Type B pancreatic cell (in vitro differentiated cells): Measurements from ENCODE around the gene COQ7. TPM values are rescaled to one million over a fixed set of nuclear protein-coding genes. Genes with fewer than 3 reads are reported as not detected.
A peak's percentile ranks its signal among the peaks of the same experiment; 100 is the strongest.

Experiments
- DNase-seq: peaks from one replicate; pipeline ENCODE4 v3.0.0; 2021; ENCODE audit warnings: mixed read lengths; ENCODE audit not compliant: unreplicated experiment; ENCODE audit errors: extremely low spot score
- H3K27ac Mint-ChIP-seq: 2 replicates; pipeline ENCODE4 v1.8.0; 2021; ENCODE audit warnings: mild to moderate bottlenecking, mixed read lengths
- H3K27me3 Mint-ChIP-seq: 2 replicates; pipeline ENCODE4 v1.8.0; 2021; ENCODE audit warnings: mixed read lengths
- H3K36me3 Mint-ChIP-seq: 2 replicates; pipeline ENCODE4 v1.8.0; 2021; ENCODE audit warnings: mixed read lengths
- H3K4me1 Mint-ChIP-seq: one replicate; pipeline ENCODE4 v1.8.0; 2021; ENCODE audit warnings: mixed read lengths; ENCODE audit not compliant: unreplicated experiment
- H3K4me3 Mint-ChIP-seq: 2 replicates; pipeline ENCODE4 v1.8.0; 2021; ENCODE audit warnings: mild to moderate bottlenecking, mixed read lengths
- H3K9me3 Mint-ChIP-seq: 2 replicates; pipeline ENCODE4 v1.8.0; 2021; ENCODE audit warnings: mixed read lengths
- total RNA-seq: library from RNA; stranded (reverse); gene quantifications from 2 replicates; pipeline ENCODE4 v1.2.1, GENCODE V29; 2021; ENCODE audit warnings: low replicate concordance
- TF ChIP-seq, protein P1 (sequence below): fragments of 200-600 bp; sonication (generic); conservative IDR thresholded peaks from 2 replicates; pipeline ENCODE4 v1.5.0; 2021; ENCODE audit warnings: antibody characterized with exemption, mild to moderate bottlenecking

COQ7 gene
- total RNA-seq, 1 donor from 2014 or later: 21.7 TPM

DNA sequence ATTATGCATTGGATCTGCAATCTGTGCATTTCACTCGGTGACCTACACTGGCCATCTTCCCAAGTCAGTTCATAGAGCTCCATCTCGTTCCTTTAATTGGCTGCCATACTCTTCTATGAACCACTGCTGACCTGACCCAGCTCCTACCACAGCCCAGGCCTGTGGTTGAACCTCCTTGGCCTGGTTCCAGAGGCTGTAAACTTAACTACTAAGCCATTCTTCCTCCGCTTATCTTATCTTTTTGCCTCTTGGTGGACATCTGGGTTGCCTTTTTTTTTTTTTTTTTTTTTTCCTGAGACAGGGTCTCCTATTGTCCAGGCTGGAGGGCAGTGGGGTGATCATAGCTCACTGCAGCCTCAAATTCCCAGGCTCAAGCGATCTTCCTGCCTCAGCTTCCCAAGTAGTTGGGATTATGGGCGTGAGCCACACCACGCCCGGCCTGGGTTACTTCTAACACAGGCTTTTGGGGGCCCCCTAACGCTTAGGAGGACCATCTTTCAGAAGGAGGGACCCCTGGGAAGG lies 18.3 kb downstream of the COQ7 start:
- Mint-ChIP-seq H3K27ac (no peak overlapping the region), H3K4me3 (no peak overlapping the region), H3K9me3 (no peaks in the 10 kb centered on the region), H3K27me3 (peaks cover 5% of the 10 kb centered on the region), H3K36me3 (peaks cover 8% of the 10 kb centered on the region), H3K4me1 (peaks cover 4% of the 10 kb centered on the region)
- TF ChIP-seq, protein P1, sequence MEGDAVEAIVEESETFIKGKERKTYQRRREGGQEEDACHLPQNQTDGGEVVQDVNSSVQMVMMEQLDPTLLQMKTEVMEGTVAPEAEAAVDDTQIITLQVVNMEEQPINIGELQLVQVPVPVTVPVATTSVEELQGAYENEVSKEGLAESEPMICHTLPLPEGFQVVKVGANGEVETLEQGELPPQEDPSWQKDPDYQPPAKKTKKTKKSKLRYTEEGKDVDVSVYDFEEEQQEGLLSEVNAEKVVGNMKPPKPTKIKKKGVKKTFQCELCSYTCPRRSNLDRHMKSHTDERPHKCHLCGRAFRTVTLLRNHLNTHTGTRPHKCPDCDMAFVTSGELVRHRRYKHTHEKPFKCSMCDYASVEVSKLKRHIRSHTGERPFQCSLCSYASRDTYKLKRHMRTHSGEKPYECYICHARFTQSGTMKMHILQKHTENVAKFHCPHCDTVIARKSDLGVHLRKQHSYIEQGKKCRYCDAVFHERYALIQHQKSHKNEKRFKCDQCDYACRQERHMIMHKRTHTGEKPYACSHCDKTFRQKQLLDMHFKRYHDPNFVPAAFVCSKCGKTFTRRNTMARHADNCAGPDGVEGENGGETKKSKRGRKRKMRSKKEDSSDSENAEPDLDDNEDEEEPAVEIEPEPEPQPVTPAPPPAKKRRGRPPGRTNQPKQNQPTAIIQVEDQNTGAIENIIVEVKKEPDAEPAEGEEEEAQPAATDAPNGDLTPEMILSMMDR: no peak
- DNase-seq: no peak

DNA sequence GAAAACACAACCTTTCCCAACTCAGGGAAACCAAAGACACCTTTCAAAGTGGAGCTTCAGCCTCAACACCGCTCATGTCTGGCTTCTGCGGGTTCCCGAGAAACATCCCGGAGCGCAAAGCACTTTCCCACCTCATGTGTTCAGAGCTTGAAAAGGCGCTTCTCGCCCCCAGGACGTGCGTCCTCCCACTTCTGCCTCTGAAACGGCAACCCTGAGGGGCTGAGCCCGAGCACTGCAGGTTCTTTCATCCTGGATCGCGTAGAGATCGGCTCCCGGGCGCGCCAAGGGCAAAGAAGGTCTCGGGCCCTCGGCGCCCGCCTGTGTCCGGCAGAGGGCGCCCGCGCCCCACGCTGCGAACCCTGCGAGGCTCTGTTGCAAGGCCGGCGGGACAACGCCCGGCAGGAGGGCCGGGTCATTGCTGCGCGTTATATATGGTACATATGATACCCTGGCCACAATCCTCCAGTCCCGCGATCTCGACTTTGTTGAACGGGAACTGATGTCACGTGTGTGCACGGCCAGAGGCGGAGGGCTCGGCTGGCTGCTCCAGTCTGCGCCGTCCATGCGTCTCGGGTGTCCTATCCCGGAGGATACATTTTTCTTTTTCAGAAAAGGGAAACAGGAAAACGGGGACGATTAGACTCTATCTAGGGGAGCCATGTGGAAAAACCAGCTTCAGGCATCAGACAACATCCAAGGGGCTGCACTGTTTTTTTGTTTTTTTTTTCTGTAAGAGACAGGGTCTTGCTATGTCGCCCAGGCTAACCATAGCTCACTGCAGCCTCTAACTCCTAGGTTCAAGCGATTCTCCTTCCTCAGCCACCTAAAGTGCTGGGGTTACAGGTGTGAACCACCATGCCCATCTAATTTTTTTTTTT lies 19.1 kb downstream of the COQ7 start:
- H3K27ac Mint-ChIP-seq: peak overlapping the region; percentile 82
- TF ChIP-seq, protein P1: peak; percentile 100
- peaks cover 2% of the 10 kb centered on the region for H3K9me3 Mint-ChIP-seq
- H3K36me3 Mint-ChIP-seq: peaks cover 8% of the 10 kb centered on the region
- DNase-seq: peak; percentile 92
- peak overlapping the region; percentile 91 for H3K4me3 Mint-ChIP-seq
- peaks cover 4% of the 10 kb centered on the region for H3K4me1 Mint-ChIP-seq
- H3K27me3 Mint-ChIP-seq: peaks cover 5% of the 10 kb centered on the region

DNA sequence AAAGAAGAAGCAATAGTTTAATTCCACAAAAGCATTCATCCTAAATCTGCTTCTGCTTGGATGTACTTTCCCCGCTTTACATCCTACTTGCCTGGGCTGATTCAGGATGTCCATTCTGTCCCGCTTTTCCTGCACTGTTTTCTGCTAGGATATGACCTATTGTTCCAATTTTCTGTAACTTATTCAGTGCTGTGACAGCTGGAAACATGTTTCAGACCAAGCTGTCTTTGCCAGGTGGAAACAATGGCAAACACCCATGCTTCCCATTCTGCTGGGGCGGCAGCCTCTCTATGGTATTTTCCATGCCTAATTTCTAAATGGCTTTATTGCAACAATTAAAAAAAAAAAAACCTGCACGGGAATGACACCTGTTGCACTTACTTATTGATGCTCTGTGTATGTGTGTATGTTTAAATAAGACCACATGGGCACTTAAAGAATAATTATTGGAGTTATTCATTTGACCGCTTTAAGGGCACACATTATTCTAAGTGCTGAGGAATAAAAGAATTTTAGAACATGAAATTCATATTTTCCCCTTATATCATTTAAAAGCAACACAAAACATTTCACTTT lies 21.0 kb downstream of the COQ7 start:
- H3K4me3 Mint-ChIP-seq: peak overlapping the region; percentile 57
- H3K4me1 Mint-ChIP-seq: peaks cover 11% of the 10 kb centered on the region
- H3K27ac Mint-ChIP-seq: no peak overlapping the region
- peaks cover 5% of the 10 kb centered on the region for H3K27me3 Mint-ChIP-seq
- H3K36me3 Mint-ChIP-seq: peaks cover 3% of the 10 kb centered on the region
- no peak for DNase-seq
- TF ChIP-seq, protein P1: no peak
- peaks cover 9% of the 10 kb centered on the region for H3K9me3 Mint-ChIP-seq

DNA sequence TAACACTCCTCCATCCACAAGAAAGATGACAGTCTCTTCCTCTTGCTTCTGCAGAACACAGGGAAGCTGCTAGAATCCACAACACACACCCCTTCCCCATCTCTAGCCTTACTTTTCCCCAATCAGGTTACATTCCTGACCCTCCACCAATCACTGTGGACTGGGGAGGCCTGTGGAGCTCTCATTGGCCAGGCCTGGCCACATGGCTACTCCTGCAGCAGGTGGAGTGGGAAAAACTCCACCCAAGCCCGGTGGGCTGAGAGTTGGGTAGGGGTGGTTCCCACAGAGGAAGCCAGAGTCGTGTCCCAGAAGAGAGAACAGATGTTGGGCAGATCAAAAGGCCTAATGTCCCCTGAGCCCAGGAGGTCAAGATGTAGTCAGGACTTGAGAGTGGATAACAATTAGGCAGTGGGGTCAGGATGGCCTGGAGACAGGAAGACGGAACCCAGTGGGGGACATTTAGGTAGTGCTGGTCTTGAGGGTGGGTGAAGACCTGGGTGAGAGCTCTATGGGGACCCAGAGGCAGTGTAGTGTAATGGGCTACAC lies 22.1 kb downstream of the COQ7 start:
- Mint-ChIP-seq H3K27me3 (peaks cover 5% of the 10 kb centered on the region), H3K27ac (no peak overlapping the region), H3K4me1 (peaks cover 18% of the 10 kb centered on the region), H3K9me3 (peaks cover 9% of the 10 kb centered on the region), H3K4me3 (no peak overlapping the region), H3K36me3 (peaks cover 3% of the 10 kb centered on the region)
- TF ChIP-seq, protein P1: no peak
- DNase-seq: no peak

DNA sequence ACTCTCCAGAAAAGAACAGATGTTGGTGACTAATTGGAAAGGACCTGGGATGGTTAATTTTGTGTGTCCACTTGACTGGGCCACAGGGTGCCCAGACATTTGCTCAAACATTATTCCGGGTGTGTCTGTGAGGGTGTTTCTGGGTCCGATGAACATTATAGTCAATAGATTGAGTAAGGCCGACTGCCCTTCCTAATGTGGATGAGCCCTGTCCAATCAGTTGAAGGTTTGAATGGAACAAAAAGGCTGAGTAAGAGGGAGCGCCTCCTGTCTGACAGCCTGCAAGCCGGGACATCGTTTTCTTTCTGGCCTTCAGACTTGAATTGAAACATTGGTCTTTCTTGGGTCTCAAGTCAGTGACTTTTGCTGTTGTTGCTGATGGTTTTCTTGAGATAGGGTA lies 23.5 kb downstream of the COQ7 start:
- Mint-ChIP-seq H3K27ac (no peak overlapping the region), H3K4me1 (peaks cover 23% of the 10 kb centered on the region), H3K4me3 (no peak overlapping the region), H3K36me3 (peaks cover 3% of the 10 kb centered on the region), H3K9me3 (peaks cover 9% of the 10 kb centered on the region), H3K27me3 (no peaks in the 10 kb centered on the region)
- DNase-seq: no peak
- TF ChIP-seq, protein P1: no peak
